ENCODE results near the gene OPCML.
A peak's percentile ranks its signal among the peaks of the same experiment; 100 is the strongest.

Gene OPCML

GRCh38 chr11:132895340-132895739 lies 637.0 kb downstream of the OPCML start:
- DNase-seq (ENCODE audit: low read depth in 2 of 2): peak in 1 of 2 experiments; percentile 20

GRCh38 chr11:132894606-132895005 lies 637.7 kb downstream of the OPCML start:
- DNase-seq (ENCODE audit: low read depth in 2 of 2): no peak

GRCh38 chr11:132892876-132893275 lies 639.4 kb downstream of the OPCML start:
- no peak for DNase-seq (ENCODE audit: low read depth in 2 of 2)

- no peak for DNase-seq (ENCODE audit: low read depth in 2 of 2)
Observed at GRCh38 chr11:132888226-132888625, 644.1 kb downstream of the OPCML start.

GRCh38 chr11:132886335-132886734 lies 646.0 kb downstream of the OPCML start:
- DNase-seq (ENCODE audit: low read depth in 2 of 2): no peak

GRCh38 chr11:132883241-132883640 lies 649.1 kb downstream of the OPCML start:
- no peak for DNase-seq (ENCODE audit: low read depth in 2 of 2)

- DNase-seq (ENCODE audit: low read depth in 2 of 2): no peak
Observed at GRCh38 chr11:132881622-132882021, 650.7 kb downstream of the OPCML start.

GRCh38 chr11:132878111-132878510 lies 654.2 kb downstream of the OPCML start:
- no peak for DNase-seq (ENCODE audit: low read depth in 2 of 2)

GRCh38 chr11:132876705-132877104 lies 655.6 kb downstream of the OPCML start:
- no peak for DNase-seq (ENCODE audit: low read depth in 2 of 2)

- no peak for DNase-seq (ENCODE audit: low read depth in 2 of 2)
Observed at GRCh38 chr11:132876239-132876638, 656.1 kb downstream of the OPCML start.

GRCh38 chr11:132874638-132875037 lies 657.7 kb downstream of the OPCML start:
- peak; percentile 55 to 62 for DNase-seq (ENCODE audit: low read depth in 2 of 2)

GRCh38 chr11:132873841-132874240 lies 658.5 kb downstream of the OPCML start:
- DNase-seq (ENCODE audit: low read depth in 2 of 2): no peak

GRCh38 chr11:132872211-132872610 lies 660.1 kb downstream of the OPCML start:
- no peak for DNase-seq (ENCODE audit: low read depth in 2 of 2)

GRCh38 chr11:132866783-132867545 lies 665.3 kb downstream of the OPCML start:
- DNase-seq (ENCODE audit: low read depth in 2 of 2): no peak

- no peak for DNase-seq (ENCODE audit: low read depth in 2 of 2)
Observed at GRCh38 chr11:132865623-132866022, 666.7 kb downstream of the OPCML start.

GRCh38 chr11:132864811-132865576 lies 667.3 kb downstream of the OPCML start:
- no peak for DNase-seq (ENCODE audit: low read depth in 2 of 2)

- no peak for DNase-seq (ENCODE audit: low read depth in 2 of 2)
Observed at GRCh38 chr11:132862933-132863332, 669.4 kb downstream of the OPCML start.

- DNase-seq (ENCODE audit: low read depth in 2 of 2): no peak
Observed at GRCh38 chr11:132862137-132862536, 670.2 kb downstream of the OPCML start.

GRCh38 chr11:132859306-132859705 lies 673.0 kb downstream of the OPCML start:
- DNase-seq (ENCODE audit: low read depth in 2 of 2): no peak

GRCh38 chr11:132858223-132858622 lies 674.1 kb downstream of the OPCML start:
- DNase-seq (ENCODE audit: low read depth in 2 of 2): no peak

- no peak for DNase-seq (ENCODE audit: low read depth in 2 of 2)
Observed at GRCh38 chr11:132856032-132856431, 676.3 kb downstream of the OPCML start.

- no peak for DNase-seq (ENCODE audit: low read depth in 2 of 2)
Observed at GRCh38 chr11:132855516-132855915, 676.8 kb downstream of the OPCML start.

GRCh38 chr11:132853886-132854285 lies 678.4 kb downstream of the OPCML start:
- DNase-seq (ENCODE audit: low read depth in 2 of 2): no peak
